ENCODE measurements around the gene ELMO3.

Gene ELMO3

GRCh38 chr16:67183627-67184452, 15.1 kb upstream of the ELMO3 start, which contains the start of gene MATCAP1:
TSS of gene MATCAP1 (minus strand) at chr16:67183963. CDS start at chr16:67180610, 3,353 bp downstream.
- peak; percentile 98 for DNase-seq

GRCh38 chr16:67184453-67184994, 14.4 kb upstream of the ELMO3 start:
- no peak for DNase-seq

- peak; percentile 88 for DNase-seq
These were observed 13.8 kb upstream of the ELMO3 start for GRCh38 chr16:67184995-67185650.

GRCh38 chr16:67185651-67186134, 13.2 kb upstream of the ELMO3 start:
- DNase-seq = no peak

GRCh38 chr16:67186550-67186950, 12.4 kb upstream of the ELMO3 start:
- no peak for DNase-seq

GRCh38 chr16:67187175-67187890, 11.6 kb upstream of the ELMO3 start:
- DNase-seq = no peak

- no peak for DNase-seq
These were observed 10.6 kb upstream of the ELMO3 start for GRCh38 chr16:67188323-67188722.

- no peak for DNase-seq
These were observed 10.1 kb upstream of the ELMO3 start for GRCh38 chr16:67188798-67189197.

- DNase-seq = no peak
These were observed 8.9 kb upstream of the ELMO3 start, which contains the start of gene EXOC3L1 for GRCh38 chr16:67190041-67190440. TSS of gene EXOC3L1 (minus strand) at chr16:67190136. CDS start at chr16:67189676, 460 bp downstream.

GRCh38 chr16:67190448-67191399, 8.2 kb upstream of the ELMO3 start:
- DNase-seq = peak; percentile 54

GRCh38 chr16:67191411-67191994, 7.4 kb upstream of the ELMO3 start:
- DNase-seq = no peak

- DNase-seq = peak; percentile 92
These were observed 6.8 kb upstream of the ELMO3 start, which contains the start of gene E2F4 for GRCh38 chr16:67191995-67192681. TSS of gene E2F4 (plus strand) at chr16:67192155. CDS start at chr16:67192228, 73 bp downstream.

- no peak for DNase-seq
These were observed 6.1 kb upstream of the ELMO3 start for GRCh38 chr16:67192781-67193361.

GRCh38 chr16:67193536-67193935, 5.4 kb upstream of the ELMO3 start:
- DNase-seq = no peak

GRCh38 chr16:67194260-67194659, 4.7 kb upstream of the ELMO3 start:
- DNase-seq = no peak

- DNase-seq = no peak
These were observed 3.3 kb upstream of the ELMO3 start for GRCh38 chr16:67195676-67196075.

GRCh38 chr16:67196881-67197280, 2.0 kb upstream of the ELMO3 start:
- no peak for DNase-seq

GRCh38 chr16:67197704-67198103, 1.2 kb upstream of the ELMO3 start:
- DNase-seq = no peak

- DNase-seq = no peak
These were observed 645 bp upstream of the ELMO3 start for GRCh38 chr16:67198238-67198734.

- DNase-seq = no peak
These were observed 872 bp downstream of the ELMO3 start for GRCh38 chr16:67199808-67200198.

All from HCEC 1CT (cell line).